Measurements from ENCODE around the gene TSHZ2.

The TSHZ2 gene

DNA sequence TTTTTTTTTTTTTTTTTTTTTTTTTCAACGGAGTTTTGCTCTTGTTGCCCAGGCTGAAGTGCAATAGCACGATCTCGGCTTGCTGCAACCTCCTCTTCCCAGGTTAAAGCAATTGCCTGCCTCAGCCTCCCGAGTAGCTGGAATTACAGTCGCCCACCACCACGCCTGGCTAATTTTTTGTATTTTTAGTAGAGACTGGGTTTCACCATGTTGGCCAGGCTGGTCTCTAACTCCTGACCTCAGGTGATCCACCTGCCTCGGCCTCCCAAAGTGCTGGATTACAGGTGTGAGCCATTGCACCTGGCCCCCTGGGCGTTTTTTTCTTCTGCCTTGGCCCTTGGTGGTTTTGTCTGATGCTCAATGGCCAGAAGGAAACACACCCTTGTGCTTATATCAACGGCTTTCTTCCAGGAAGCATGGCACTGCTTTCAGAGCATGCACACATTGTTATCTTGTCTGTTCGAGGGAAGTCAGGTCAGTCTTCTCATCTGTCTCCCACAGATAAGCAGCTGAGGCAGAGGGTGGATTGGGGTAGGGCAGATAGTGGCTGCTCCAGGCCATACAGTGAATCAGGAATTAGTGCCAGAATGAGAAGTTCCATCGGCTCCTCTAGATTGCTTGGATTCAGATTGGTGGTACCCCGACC lies 203.1 kb downstream of the TSHZ2 start:
- Histone ChIP-seq H3K4me2 (no peak overlapping the region), H3K4me3 (IDR thresholded peaks at IDR 0.05; ENCODE audit: insufficient read depth, low read depth, low read length) (no peak overlapping the region), H3K4me1 (ENCODE audit: low read depth, poor library complexity, severe bottlenecking) (no peaks in the 10 kb centered on the region), H3K27me3 (ENCODE audit: insufficient read depth, low read depth) (no peaks in the 10 kb centered on the region), H3K27ac (no peak overlapping the region), H4K20me1 (ENCODE audit: insufficient read depth) (no peaks in the 10 kb centered on the region), H3K79me2 (ENCODE audit: insufficient read depth, low read depth) (no peaks in the 10 kb centered on the region), H2AFZ (ENCODE audit: low read depth) (no peak overlapping the region), H3K36me3 (ENCODE audit: insufficient read depth) (no peaks in the 10 kb centered on the region), H3K9ac (no peak overlapping the region)
- TF ChIP-seq, protein P1, sequence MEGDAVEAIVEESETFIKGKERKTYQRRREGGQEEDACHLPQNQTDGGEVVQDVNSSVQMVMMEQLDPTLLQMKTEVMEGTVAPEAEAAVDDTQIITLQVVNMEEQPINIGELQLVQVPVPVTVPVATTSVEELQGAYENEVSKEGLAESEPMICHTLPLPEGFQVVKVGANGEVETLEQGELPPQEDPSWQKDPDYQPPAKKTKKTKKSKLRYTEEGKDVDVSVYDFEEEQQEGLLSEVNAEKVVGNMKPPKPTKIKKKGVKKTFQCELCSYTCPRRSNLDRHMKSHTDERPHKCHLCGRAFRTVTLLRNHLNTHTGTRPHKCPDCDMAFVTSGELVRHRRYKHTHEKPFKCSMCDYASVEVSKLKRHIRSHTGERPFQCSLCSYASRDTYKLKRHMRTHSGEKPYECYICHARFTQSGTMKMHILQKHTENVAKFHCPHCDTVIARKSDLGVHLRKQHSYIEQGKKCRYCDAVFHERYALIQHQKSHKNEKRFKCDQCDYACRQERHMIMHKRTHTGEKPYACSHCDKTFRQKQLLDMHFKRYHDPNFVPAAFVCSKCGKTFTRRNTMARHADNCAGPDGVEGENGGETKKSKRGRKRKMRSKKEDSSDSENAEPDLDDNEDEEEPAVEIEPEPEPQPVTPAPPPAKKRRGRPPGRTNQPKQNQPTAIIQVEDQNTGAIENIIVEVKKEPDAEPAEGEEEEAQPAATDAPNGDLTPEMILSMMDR (conservative IDR thresholded peaks at IDR 0.05; ENCODE audit: low read depth, low read length): no peak

DNA sequence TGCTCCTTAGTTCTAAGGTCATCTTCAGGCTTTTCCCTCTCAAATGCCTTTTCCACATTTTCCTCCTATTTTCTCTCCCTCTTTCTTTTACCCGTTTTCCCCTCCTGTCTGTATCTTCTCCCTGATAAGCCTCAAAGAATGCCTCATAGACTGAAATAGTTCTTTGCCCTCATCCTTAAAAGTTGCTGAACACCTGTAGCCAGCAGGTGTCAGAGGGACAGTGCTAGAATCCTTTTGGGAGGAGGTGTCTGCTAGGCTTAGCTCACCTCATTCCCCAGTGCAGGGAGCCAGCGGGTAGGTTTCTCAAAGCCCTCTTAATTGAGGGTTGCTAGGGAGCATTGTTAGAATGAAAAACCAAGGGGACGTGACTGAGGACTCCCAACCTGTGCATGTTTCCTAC lies 204.0 kb downstream of the TSHZ2 start:
- H4K20me1 ChIP-seq (ENCODE audit: insufficient read depth): no peaks in the 10 kb centered on the region
- TF ChIP-seq, protein P1 (conservative IDR thresholded peaks at IDR 0.05; ENCODE audit: low read depth, low read length): no peak
- H2AFZ ChIP-seq (ENCODE audit: low read depth): no peak overlapping the region
- no peak overlapping the region for H3K27ac ChIP-seq
- no peaks in the 10 kb centered on the region for H3K4me1 ChIP-seq (ENCODE audit: low read depth, poor library complexity, severe bottlenecking)
- H3K4me3 ChIP-seq (IDR thresholded peaks at IDR 0.05; ENCODE audit: insufficient read depth, low read depth, low read length): no peak overlapping the region
- H3K79me2 ChIP-seq (ENCODE audit: insufficient read depth, low read depth): no peaks in the 10 kb centered on the region
- H3K9ac ChIP-seq: no peak overlapping the region
- no peaks in the 10 kb centered on the region for H3K27me3 ChIP-seq (ENCODE audit: insufficient read depth, low read depth)
- H3K36me3 ChIP-seq (ENCODE audit: insufficient read depth): no peaks in the 10 kb centered on the region
- no peak overlapping the region for H3K4me2 ChIP-seq

DNA sequence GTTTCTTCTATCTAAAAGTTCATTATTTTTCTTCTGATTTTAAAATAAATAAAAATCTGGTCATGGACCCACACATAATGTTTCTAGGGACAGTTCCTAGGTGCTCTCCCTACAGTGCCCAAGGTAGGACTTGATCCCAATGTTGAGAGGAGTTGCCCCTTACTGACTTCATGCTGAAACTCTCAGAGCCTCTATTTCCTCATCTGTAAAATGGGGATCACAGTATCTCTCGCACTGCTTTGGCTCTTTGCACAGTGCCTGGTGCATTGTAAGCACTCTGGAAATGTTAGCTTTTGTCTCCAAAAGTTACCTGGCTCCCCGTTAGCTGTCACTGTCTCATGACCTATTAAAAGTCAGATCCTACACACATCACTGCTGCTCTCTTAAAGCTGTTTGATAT lies 205.5 kb downstream of the TSHZ2 start:
- H3K4me2 ChIP-seq: no peak overlapping the region
- H3K36me3 ChIP-seq (ENCODE audit: insufficient read depth): no peaks in the 10 kb centered on the region
- no peaks in the 10 kb centered on the region for H4K20me1 ChIP-seq (ENCODE audit: insufficient read depth)
- TF ChIP-seq, protein P1 (conservative IDR thresholded peaks at IDR 0.05; ENCODE audit: low read depth, low read length): no peak
- no peak overlapping the region for H3K27ac ChIP-seq
- H3K4me3 ChIP-seq (IDR thresholded peaks at IDR 0.05; ENCODE audit: insufficient read depth, low read depth, low read length): no peak overlapping the region
- no peak overlapping the region for H2AFZ ChIP-seq (ENCODE audit: low read depth)
- no peaks in the 10 kb centered on the region for H3K79me2 ChIP-seq (ENCODE audit: insufficient read depth, low read depth)
- no peaks in the 10 kb centered on the region for H3K27me3 ChIP-seq (ENCODE audit: insufficient read depth, low read depth)
- H3K4me1 ChIP-seq (ENCODE audit: low read depth, poor library complexity, severe bottlenecking): no peaks in the 10 kb centered on the region
- H3K9ac ChIP-seq: no peak overlapping the region

DNA sequence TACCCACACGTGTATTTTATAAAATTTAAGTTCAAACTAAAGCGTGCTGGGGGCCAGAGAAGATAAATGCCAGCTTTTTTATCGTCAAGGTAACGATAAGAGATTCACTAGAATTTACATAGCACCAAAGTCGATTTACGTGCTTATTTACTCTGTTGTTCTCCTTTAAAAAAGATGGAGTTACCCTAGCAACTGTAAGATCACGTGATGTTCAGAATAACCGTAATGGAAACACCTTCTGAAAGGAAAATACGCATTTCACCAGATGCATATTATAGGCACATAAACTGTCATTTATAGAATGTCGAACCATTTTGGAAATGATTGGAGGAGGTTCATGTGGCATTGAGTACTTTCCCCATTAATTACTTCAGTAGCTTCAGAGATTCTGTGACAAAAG lies 207.6 kb downstream of the TSHZ2 start:
- Histone ChIP-seq H2AFZ (ENCODE audit: low read depth) (no peak overlapping the region), H3K27ac (no peak overlapping the region), H4K20me1 (ENCODE audit: insufficient read depth) (no peaks in the 10 kb centered on the region), H3K36me3 (ENCODE audit: insufficient read depth) (no peaks in the 10 kb centered on the region), H3K27me3 (ENCODE audit: insufficient read depth, low read depth) (no peaks in the 10 kb centered on the region), H3K4me1 (ENCODE audit: low read depth, poor library complexity, severe bottlenecking) (no peaks in the 10 kb centered on the region), H3K4me3 (IDR thresholded peaks at IDR 0.05; ENCODE audit: insufficient read depth, low read depth, low read length) (no peak overlapping the region), H3K79me2 (ENCODE audit: insufficient read depth, low read depth) (no peaks in the 10 kb centered on the region), H3K4me2 (no peak overlapping the region), H3K9ac (no peak overlapping the region)
- TF ChIP-seq, protein P1 (conservative IDR thresholded peaks at IDR 0.05; ENCODE audit: low read depth, low read length): no peak
